GM21390 (cell line): Measurements from ENCODE around the gene ACP1.

ENCODE experiments used
- ATAC-seq: cut with Tn5 transposase; IDR thresholded peaks from one replicate; pipeline ENCODE4 v1.9.1; 2021; ENCODE audit not compliant: unreplicated experiment

The ACP1 gene

GRCh38 chr2:279956-280649 is 15.4 kb downstream of the ACP1 start:
- ATAC-seq, result no peak

GRCh38 chr2:280650-281110 is 15.9 kb downstream of the ACP1 start:
- no peak for ATAC-seq

- ATAC-seq, result no peak
Measured at GRCh38 chr2:281381-281780, 16.6 kb downstream of the ACP1 start.

GRCh38 chr2:282371-283263 is 17.9 kb downstream of the ACP1 start:
- ATAC-seq, result no peak

GRCh38 chr2:283996-284794 is 19.4 kb downstream of the ACP1 start:
- no peak for ATAC-seq

GRCh38 chr2:284896-285492 is 20.2 kb downstream of the ACP1 start:
- ATAC-seq, result no peak

GRCh38 chr2:285531-285930 is 20.8 kb downstream of the ACP1 start:
- ATAC-seq, result no peak

- no peak for ATAC-seq
Measured at GRCh38 chr2:286035-286434, 21.3 kb downstream of the ACP1 start.

GRCh38 chr2:286774-287392 is 22.1 kb downstream of the ACP1 start:
- no peak for ATAC-seq

GRCh38 chr2:287471-287885 is 22.7 kb downstream of the ACP1 start:
- ATAC-seq, result no peak

GRCh38 chr2:287911-288757 is 23.4 kb downstream of the ACP1 start, which contains the start of gene ALKAL2:
Gene ALKAL2, minus strand, starts transcription at chr2:288091. Its CDS starts 256 bp downstream, at chr2:287835.
- no peak for ATAC-seq

- no peak for ATAC-seq
Measured at GRCh38 chr2:288758-289361, 24.1 kb downstream of the ACP1 start.

- no peak for ATAC-seq
Measured at GRCh38 chr2:289362-290089, 24.8 kb downstream of the ACP1 start.

GRCh38 chr2:290090-290722 is 25.5 kb downstream of the ACP1 start:
- ATAC-seq, result no peak

- ATAC-seq, result no peak
Measured at GRCh38 chr2:295090-295489, 30.3 kb downstream of the ACP1 start.

GRCh38 chr2:296354-296753 is 31.6 kb downstream of the ACP1 start:
- ATAC-seq, result no peak

GRCh38 chr2:305366-305765 is 40.6 kb downstream of the ACP1 start:
- ATAC-seq, result no peak
